ENCODE results near the gene CLEC2A.

DNA sequence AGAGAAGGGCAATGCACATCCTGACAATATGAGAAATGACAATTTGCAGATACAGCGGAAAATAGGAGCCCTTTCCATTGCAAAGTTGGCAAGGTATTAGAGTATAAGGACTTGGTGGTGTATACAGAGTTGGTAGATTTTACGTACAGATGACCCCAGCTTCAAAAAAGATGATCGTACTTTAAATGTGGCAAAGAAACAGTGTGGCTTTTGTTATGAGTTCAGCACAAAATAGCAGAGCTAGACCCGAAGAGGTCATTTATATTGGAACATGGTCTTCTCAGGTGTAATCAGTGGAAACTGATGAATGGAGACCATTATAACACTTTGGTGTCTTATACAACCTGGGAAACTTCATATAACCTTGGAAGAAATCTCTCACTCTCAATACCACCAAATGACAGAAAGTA, 65.3 kb downstream of the CLEC2A start:
- TF ChIP-seq PCBP1 (IDR thresholded peaks at IDR 0.05; ENCODE audit: low read depth, low read length, poor library complexity, severe bottlenecking) (no peak), MAZ (CRISPR knock-in tag; conservative IDR thresholded peaks at IDR 0.05 in 1 of 2, IDR thresholded peaks at IDR 0.05 in 1 of 2) (no peak), MBD2 (IDR thresholded peaks at IDR 0.05; ENCODE audit: borderline replicate concordance, low read depth) (no peak), SNRNP70 (optimal IDR thresholded peaks at IDR 0.05; ENCODE audit: low read depth, low read length) (no peak), POLR2A (conservative IDR thresholded peaks at IDR 0.05) (no peak), EP300 (IDR thresholded peaks at IDR 0.05; ENCODE audit: low read length) (no peak)
- TF ChIP-seq, protein P1, sequence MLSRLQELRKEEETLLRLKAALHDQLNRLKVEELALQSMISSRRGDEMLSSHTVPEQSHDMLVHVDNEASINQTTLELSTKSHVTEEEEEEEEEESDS (CRISPR knock-in tag; IDR thresholded peaks at IDR 0.05): no peak
- TF ChIP-seq, protein P2, sequence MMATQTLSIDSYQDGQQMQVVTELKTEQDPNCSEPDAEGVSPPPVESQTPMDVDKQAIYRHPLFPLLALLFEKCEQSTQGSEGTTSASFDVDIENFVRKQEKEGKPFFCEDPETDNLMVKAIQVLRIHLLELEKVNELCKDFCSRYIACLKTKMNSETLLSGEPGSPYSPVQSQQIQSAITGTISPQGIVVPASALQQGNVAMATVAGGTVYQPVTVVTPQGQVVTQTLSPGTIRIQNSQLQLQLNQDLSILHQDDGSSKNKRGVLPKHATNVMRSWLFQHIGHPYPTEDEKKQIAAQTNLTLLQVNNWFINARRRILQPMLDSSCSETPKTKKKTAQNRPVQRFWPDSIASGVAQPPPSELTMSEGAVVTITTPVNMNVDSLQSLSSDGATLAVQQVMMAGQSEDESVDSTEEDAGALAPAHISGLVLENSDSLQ (IDR thresholded peaks at IDR 0.05): no peak
- TF ChIP-seq, protein P3, sequence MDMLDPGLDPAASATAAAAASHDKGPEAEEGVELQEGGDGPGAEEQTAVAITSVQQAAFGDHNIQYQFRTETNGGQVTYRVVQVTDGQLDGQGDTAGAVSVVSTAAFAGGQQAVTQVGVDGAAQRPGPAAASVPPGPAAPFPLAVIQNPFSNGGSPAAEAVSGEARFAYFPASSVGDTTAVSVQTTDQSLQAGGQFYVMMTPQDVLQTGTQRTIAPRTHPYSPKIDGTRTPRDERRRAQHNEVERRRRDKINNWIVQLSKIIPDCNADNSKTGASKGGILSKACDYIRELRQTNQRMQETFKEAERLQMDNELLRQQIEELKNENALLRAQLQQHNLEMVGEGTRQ (CRISPR knock-in tag; IDR thresholded peaks at IDR 0.05): no peak
- TF ChIP-seq, protein P4, sequence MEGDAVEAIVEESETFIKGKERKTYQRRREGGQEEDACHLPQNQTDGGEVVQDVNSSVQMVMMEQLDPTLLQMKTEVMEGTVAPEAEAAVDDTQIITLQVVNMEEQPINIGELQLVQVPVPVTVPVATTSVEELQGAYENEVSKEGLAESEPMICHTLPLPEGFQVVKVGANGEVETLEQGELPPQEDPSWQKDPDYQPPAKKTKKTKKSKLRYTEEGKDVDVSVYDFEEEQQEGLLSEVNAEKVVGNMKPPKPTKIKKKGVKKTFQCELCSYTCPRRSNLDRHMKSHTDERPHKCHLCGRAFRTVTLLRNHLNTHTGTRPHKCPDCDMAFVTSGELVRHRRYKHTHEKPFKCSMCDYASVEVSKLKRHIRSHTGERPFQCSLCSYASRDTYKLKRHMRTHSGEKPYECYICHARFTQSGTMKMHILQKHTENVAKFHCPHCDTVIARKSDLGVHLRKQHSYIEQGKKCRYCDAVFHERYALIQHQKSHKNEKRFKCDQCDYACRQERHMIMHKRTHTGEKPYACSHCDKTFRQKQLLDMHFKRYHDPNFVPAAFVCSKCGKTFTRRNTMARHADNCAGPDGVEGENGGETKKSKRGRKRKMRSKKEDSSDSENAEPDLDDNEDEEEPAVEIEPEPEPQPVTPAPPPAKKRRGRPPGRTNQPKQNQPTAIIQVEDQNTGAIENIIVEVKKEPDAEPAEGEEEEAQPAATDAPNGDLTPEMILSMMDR (IDR thresholded peaks at IDR 0.05 in 2 of 3, conservative IDR thresholded peaks at IDR 0.05 in 1 of 3; ENCODE audit: insufficient read depth in 2 of 3, low read depth in 1 of 3, low read length in 3 of 3): no peak
